Skeletal muscle tissue (tissue), 4 donors: ENCODE measurements around the gene GOLT1B. TPM values are rescaled to one million over a fixed set of nuclear protein-coding genes. Genes with fewer than 3 reads are reported as not detected.
A peak's percentile ranks its signal among the peaks of the same experiment; 100 is the strongest.

ENCODE experiments used
- H3K27ac ChIP-seq: one replicate; pipeline ENCODE4 v1.7.0; 2013; ENCODE audit warnings: mild to moderate bottlenecking, low read depth, low read length, inconsistent platforms
- H3K27me3 ChIP-seq, 3 donors: one replicate each; pipeline ENCODE4 v1.7.0; 2013; ENCODE audit warnings: low read length in 3 of 3; ENCODE audit not compliant: control insufficient read depth in 3 of 3, insufficient read depth in 3 of 3
- H3K36me3 ChIP-seq, 3 donors: one replicate each; pipeline ENCODE4 v1.7.0; 2013; ENCODE audit warnings: low read length in 3 of 3; ENCODE audit not compliant: control insufficient read depth in 3 of 3, insufficient read depth in 3 of 3
- H3K4me1 ChIP-seq, 3 donors: one replicate each; pipeline ENCODE4 v1.7.0; 2013; ENCODE audit warnings: low read length in 3 of 3, mild to moderate bottlenecking in 3 of 3; ENCODE audit not compliant: control insufficient read depth in 3 of 3, insufficient read depth in 3 of 3
- H3K4me3 ChIP-seq, 3 donors: one replicate each; pipeline ENCODE4 v1.7.0; 2013; ENCODE audit warnings: low read length in 3 of 3
- H3K9ac ChIP-seq, 3 donors: one replicate each; pipeline ENCODE4 v1.7.0; 2013; ENCODE audit warnings: low read length in 3 of 3, mild to moderate bottlenecking in 3 of 3, moderate library complexity in 2 of 3, low read depth in 1 of 3
- H3K9me3 ChIP-seq, 3 donors: one replicate each; pipeline ENCODE4 v1.7.0; 2013; ENCODE audit warnings: low read length in 3 of 3; ENCODE audit not compliant: control insufficient read depth in 3 of 3
- total RNA-seq: library from RNA; depleted of rRNA; stranded (reverse); fragments of >200 nt; gene quantifications from one replicate; pipeline ENCODE4 v1.2.3, GENCODE V29; 2014
- donor health status: Osteomylitis.

Gene GOLT1B
- total RNA-seq, 1 donor from 2014 or later, result 27.1 TPM

DNA sequence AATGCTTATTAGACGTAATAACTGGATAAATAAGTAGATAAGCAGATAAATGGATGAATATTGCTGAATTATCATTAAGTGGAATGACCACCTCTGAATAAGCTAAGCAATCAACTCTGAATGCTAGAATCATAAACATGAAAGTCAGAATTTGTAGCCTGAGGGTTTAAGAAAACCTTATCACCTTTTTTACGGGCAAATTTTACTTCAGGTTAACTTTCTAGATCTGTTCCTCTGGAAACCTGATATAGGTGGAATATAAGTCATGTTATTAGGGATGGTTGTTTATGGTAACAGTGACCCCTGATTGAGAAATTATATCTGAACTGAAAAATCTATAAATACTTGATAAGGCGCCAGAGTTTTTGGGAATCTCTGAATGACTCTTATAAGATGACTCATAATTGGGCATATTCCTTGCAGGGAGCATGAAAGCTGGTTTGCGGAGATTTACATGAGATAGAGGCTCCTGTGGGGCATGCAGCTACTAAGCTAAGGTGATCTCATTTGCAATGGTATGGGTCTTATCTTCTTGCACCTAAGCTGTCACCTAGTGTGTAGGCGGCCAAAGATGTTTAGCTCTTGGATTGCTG, 36.6 kb downstream of the GOLT1B start:
- Histone ChIP-seq H3K27me3 (no peaks in the 10 kb centered on the region), H3K9ac (no peak overlapping the region), H3K9me3 (no peaks in the 10 kb centered on the region), H3K4me3 (no peak overlapping the region), H3K36me3 (peaks cover 0 to 7% (median 4%) of the 10 kb centered on the region in 3 donors), H3K27ac (no peak overlapping the region), H3K4me1 (peaks cover 0 to 5% (median 0%) of the 10 kb centered on the region in 3 donors)

- Histone ChIP-seq H3K4me3 (no peak overlapping the region), H3K9me3 (no peaks in the 10 kb centered on the region), H3K27ac (no peak overlapping the region), H3K36me3 (peaks cover 0 to 7% (median 4%) of the 10 kb centered on the region in 3 donors), H3K27me3 (no peaks in the 10 kb centered on the region), H3K9ac (no peak overlapping the region), H3K4me1 (peaks cover 0 to 5% (median 0%) of the 10 kb centered on the region in 3 donors)
Observed at GRCh38 chr12:21539797-21540196, 38.2 kb downstream of the GOLT1B start.

- H3K9me3 ChIP-seq, result no peaks in the 10 kb centered on the region
- peaks cover 0 to 5% (median 0%) of the 10 kb centered on the region in 3 donors for H3K4me1 ChIP-seq
- no peaks in the 10 kb centered on the region for H3K27me3 ChIP-seq
- no peak overlapping the region for H3K4me3 ChIP-seq
- H3K27ac ChIP-seq, result no peak overlapping the region
- H3K36me3 ChIP-seq, result peaks cover 0 to 3% (median 2%) of the 10 kb centered on the region in 3 donors
- H3K9ac ChIP-seq, result no peak overlapping the region
Observed at GRCh38 chr12:21541773-21542172, 40.2 kb downstream of the GOLT1B start.

DNA sequence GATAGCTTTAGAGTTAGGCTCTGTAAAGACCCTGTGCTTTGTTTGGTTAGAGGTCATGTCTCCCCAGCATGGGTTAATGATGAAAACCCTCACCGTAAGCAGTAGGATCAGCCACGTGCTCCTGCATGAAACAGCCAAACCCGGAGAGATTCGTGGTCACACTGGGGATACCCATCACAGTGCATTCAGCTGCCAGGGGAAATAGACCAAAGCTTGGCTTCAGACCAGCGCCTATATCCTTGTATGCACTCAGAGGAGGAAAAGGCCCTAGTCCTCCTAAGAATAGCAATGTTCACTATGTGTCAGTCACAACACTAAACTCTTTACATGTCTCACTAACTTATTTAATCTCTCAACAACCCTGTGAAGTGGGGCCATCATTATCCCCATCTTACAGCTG, 40.8 kb downstream of the GOLT1B start:
- H3K9me3 ChIP-seq, result no peaks in the 10 kb centered on the region
- no peak overlapping the region for H3K27ac ChIP-seq
- H3K36me3 ChIP-seq, result peaks cover 0 to 2% (median 0%) of the 10 kb centered on the region in 3 donors
- peaks cover 0 to 5% (median 0%) of the 10 kb centered on the region in 3 donors for H3K4me1 ChIP-seq
- no peaks in the 10 kb centered on the region for H3K27me3 ChIP-seq
- H3K4me3 ChIP-seq, result no peak overlapping the region
- no peak overlapping the region for H3K9ac ChIP-seq

DNA sequence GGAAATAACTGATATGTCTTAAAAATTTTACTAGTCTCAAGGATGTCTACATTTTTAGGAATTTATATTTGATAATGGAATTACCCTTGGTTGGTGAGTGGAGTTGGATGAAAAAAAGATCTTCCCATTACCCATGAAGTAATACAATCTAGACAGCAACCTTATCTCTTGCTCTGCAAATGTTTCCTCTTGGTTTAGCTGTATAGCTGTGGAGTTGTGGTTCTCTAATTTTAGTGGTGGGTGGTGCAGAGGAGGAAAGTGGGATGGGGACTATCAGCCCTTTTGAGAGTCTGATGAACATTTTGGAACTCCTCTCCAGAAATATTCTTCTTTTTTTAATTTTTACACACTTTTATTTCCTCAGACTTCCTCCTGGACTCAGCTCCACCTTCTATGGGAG, 41.6 kb downstream of the GOLT1B start:
- no peak overlapping the region for H3K4me3 ChIP-seq
- H3K36me3 ChIP-seq, result no peaks in the 10 kb centered on the region
- H3K9me3 ChIP-seq, result no peaks in the 10 kb centered on the region
- no peak overlapping the region for H3K27ac ChIP-seq
- peaks cover 0 to 5% (median 0%) of the 10 kb centered on the region in 3 donors for H3K4me1 ChIP-seq
- H3K9ac ChIP-seq, result no peak overlapping the region
- H3K27me3 ChIP-seq, result no peaks in the 10 kb centered on the region

- Histone ChIP-seq H3K4me1 (peaks cover 0 to 5% (median 0%) of the 10 kb centered on the region in 3 donors), H3K9me3 (no peaks in the 10 kb centered on the region), H3K27me3 (no peaks in the 10 kb centered on the region), H3K36me3 (no peaks in the 10 kb centered on the region), H3K4me3 (no peak overlapping the region), H3K9ac (no peak overlapping the region), H3K27ac (no peak overlapping the region)
Observed at GRCh38 chr12:21545557-21545956, 44.0 kb downstream of the GOLT1B start.

DNA sequence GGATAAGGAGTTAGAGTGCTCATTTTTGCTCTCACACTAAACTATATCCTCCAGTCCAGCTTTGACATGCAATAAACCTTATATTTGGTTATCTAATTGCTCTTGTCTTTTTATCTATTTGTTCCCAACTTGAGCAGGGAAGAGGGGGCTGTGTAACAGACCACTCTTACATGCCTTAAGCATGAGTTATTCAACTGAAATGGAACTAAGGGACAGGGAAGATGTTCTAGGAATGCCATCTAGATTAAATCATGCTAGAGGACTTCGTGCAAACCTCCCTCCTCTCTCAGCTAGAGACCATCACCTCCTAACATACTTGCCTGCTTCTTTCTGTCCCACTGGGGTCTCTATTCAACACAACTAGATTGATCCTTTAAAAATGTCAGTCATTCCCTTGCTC, 45.1 kb downstream of the GOLT1B start:
- Histone ChIP-seq H3K4me3 (no peak overlapping the region), H3K9me3 (no peaks in the 10 kb centered on the region), H3K27ac (no peak overlapping the region), H3K9ac (no peak overlapping the region), H3K36me3 (no peaks in the 10 kb centered on the region), H3K27me3 (no peaks in the 10 kb centered on the region), H3K4me1 (peaks cover 0 to 9% (median 0%) of the 10 kb centered on the region in 3 donors)

- Histone ChIP-seq H3K4me1 (peaks cover under 1 to 14% (median 5%) of the 10 kb centered on the region in 3 donors), H3K36me3 (no peaks in the 10 kb centered on the region), H3K27ac (no peak overlapping the region), H3K27me3 (no peaks in the 10 kb centered on the region), H3K4me3 (no peak overlapping the region), H3K9me3 (no peaks in the 10 kb centered on the region), H3K9ac (no peak overlapping the region)
Observed at GRCh38 chr12:21547437-21547836, 45.8 kb downstream of the GOLT1B start.

DNA sequence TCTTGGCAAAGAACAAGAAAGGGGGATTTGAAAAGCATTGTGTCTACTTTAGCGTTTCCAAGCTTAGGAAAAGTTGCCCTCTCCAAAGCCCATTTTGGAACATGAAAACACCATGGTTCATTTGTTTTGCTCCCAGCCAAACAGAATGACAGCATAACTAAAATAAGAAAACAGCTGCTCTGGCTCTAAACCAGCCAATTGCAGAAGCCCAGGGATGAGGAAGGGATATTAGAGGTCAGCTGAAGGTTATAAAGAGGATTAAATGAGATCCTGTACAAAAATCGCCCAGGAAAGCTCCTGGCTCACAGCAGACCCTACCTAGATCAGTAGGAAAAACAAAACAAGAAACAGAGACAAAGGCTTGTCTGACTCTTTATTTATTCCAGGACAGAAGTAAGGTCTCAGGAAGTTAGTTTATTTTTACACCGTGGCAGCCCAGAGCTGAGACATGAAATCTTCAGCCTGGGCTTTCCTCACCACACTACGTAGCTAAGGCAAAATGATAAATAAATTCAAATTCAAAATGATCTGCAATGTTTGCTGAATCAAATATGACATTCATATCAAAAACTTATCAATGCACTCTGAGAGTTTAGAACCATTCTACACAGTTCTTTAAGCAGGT, 50.4 kb downstream of the GOLT1B start:
- H3K9ac ChIP-seq, result no peak overlapping the region

DNA sequence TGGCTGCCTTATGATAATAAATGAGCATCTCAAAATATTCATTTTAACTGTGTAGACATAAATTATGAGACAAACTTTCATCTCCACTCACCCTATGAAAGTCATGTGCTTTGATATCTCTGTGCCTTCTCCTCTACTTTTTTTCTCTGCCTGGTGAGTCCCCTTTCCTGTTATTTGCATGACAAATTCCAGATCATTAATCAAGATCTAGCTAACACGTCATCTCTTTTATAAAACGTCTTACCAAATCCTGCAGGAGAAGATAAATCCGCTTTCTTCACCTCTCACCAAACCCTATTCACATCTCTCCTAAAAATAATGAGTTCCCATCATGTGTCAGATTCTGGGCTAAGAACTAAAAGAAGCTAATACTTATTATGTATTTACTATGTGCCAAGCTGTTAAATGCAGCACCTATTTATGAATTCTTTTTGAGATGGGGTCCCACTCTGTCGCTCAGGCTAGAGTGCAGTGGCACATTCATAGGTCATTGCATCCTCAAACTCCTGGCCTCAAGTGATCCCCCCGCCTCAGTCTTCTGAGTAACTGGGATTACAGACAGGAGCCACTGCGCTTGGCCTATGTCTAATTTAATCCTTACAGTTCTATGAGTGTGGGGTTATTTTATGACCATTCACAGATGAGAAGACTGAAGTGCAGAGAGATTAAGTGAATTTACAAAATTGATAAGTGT, 51.2 kb downstream of the GOLT1B start:
- Histone ChIP-seq H3K9ac (peak overlapping the region in 1 of 3 donors; percentile 51), H3K27ac (peak overlapping the region; percentile 80), H3K36me3 (no peaks in the 10 kb centered on the region), H3K9me3 (no peaks in the 10 kb centered on the region), H3K4me3 (no peak overlapping the region), H3K4me1 (peaks cover 11 to 16% (median 14%) of the 10 kb centered on the region in 3 donors), H3K27me3 (no peaks in the 10 kb centered on the region)

More for the DNA sequence above, 50.4 kb downstream of the GOLT1B start:
- Histone ChIP-seq H3K4me1 (peaks cover 11 to 16% (median 14%) of the 10 kb centered on the region in 3 donors), H3K4me3 (peak overlapping the region in 2 of 3 donors; percentile 41 to 46), H3K27ac (peak overlapping the region; percentile 80), H3K36me3 (no peaks in the 10 kb centered on the region), H3K27me3 (no peaks in the 10 kb centered on the region), H3K9me3 (no peaks in the 10 kb centered on the region)
